Measurements from ENCODE around the gene CCBE1. TPM values are rescaled to one million over a fixed set of nuclear protein-coding genes. Genes with fewer than 3 reads are reported as not detected.

CCBE1 gene
- polyA plus RNA-seq, 1 donor from 2014 or later = 0.19 TPM

- Histone ChIP-seq H3K36me3 (ENCODE audit: insufficient read depth, low read length) (no peaks in the 10 kb centered on the region), H3K9me2 (ENCODE audit: insufficient read depth, low read length) (no peaks in the 10 kb centered on the region), H3F3A (ENCODE audit: insufficient read depth, low read length, poor library complexity, severe bottlenecking) (no peaks in the 10 kb centered on the region), H2AFZ (ENCODE audit: low read depth, low read length) (no peak overlapping the region), H3K4me3 (ENCODE audit: low read length) (no peak overlapping the region), H3K27ac (ENCODE audit: low read length) (no peak overlapping the region), H4K20me1 (ENCODE audit: insufficient read depth) (no peaks in the 10 kb centered on the region), H3K27me3 (ENCODE audit: insufficient read depth, low read depth, low read length) (no peaks in the 10 kb centered on the region), H3K79me2 (replicated peaks; ENCODE audit: insufficient read depth, low read length) (no peaks in the 10 kb centered on the region), H3K9me3 (ENCODE audit: low read length) (no peaks in the 10 kb centered on the region), H3K9ac (ENCODE audit: low read length) (no peak overlapping the region), H3K4me2 (ENCODE audit: low read length) (no peak overlapping the region)
- TF ChIP-seq SMC3 (conservative IDR thresholded peaks at IDR 0.05; ENCODE audit: poor library complexity) = no peak
Measured at GRCh38 chr18:59672235-59672711, 24.9 kb downstream of the CCBE1 start.

- Histone ChIP-seq H3K27ac (ENCODE audit: low read length) (no peak overlapping the region), H3K9me3 (ENCODE audit: low read length) (no peaks in the 10 kb centered on the region), H3K4me3 (ENCODE audit: low read length) (no peak overlapping the region), H3K4me2 (ENCODE audit: low read length) (no peak overlapping the region), H4K20me1 (ENCODE audit: insufficient read depth) (no peaks in the 10 kb centered on the region), H3K27me3 (ENCODE audit: insufficient read depth, low read depth, low read length) (no peaks in the 10 kb centered on the region), H2AFZ (ENCODE audit: low read depth, low read length) (no peak overlapping the region), H3K79me2 (replicated peaks; ENCODE audit: insufficient read depth, low read length) (no peaks in the 10 kb centered on the region), H3K36me3 (ENCODE audit: insufficient read depth, low read length) (no peaks in the 10 kb centered on the region), H3K9me2 (ENCODE audit: insufficient read depth, low read length) (no peaks in the 10 kb centered on the region), H3K9ac (ENCODE audit: low read length) (no peak overlapping the region), H3F3A (ENCODE audit: insufficient read depth, low read length, poor library complexity, severe bottlenecking) (no peaks in the 10 kb centered on the region)
- TF ChIP-seq CTCF (IDR thresholded peaks at IDR 0.05; ENCODE audit: poor library complexity, severe bottlenecking) (no peak), REST (IDR thresholded peaks at IDR 0.05; ENCODE audit: borderline replicate concordance) (no peak), EP300 (conservative IDR thresholded peaks at IDR 0.05; ENCODE audit: poor library complexity, severe bottlenecking) (no peak)
Measured at GRCh38 chr18:59671551-59671950, 25.7 kb downstream of the CCBE1 start.

- Histone ChIP-seq H3K79me2 (replicated peaks; ENCODE audit: insufficient read depth, low read length) (no peaks in the 10 kb centered on the region), H3F3A (ENCODE audit: insufficient read depth, low read length, poor library complexity, severe bottlenecking) (no peaks in the 10 kb centered on the region), H3K36me3 (ENCODE audit: insufficient read depth, low read length) (no peaks in the 10 kb centered on the region)
Measured at GRCh38 chr18:59669872-59670657, 27.2 kb downstream of the CCBE1 start.

More at GRCh38 chr18:59669872-59670657, 27.2 kb downstream of the CCBE1 start:
- Histone ChIP-seq H3K9me3 (ENCODE audit: low read length) (no peaks in the 10 kb centered on the region), H4K20me1 (ENCODE audit: insufficient read depth) (no peaks in the 10 kb centered on the region), H3K9me2 (ENCODE audit: insufficient read depth, low read length) (no peaks in the 10 kb centered on the region), H3K9ac (ENCODE audit: low read length) (no peak overlapping the region), H3K27me3 (ENCODE audit: insufficient read depth, low read depth, low read length) (no peaks in the 10 kb centered on the region), H2AFZ (ENCODE audit: low read depth, low read length) (no peak overlapping the region), H3K27ac (ENCODE audit: low read length) (no peak overlapping the region), H3K4me2 (ENCODE audit: low read length) (no peak overlapping the region), H3K4me3 (ENCODE audit: low read length) (no peak overlapping the region)
- TF ChIP-seq RAD21 (conservative IDR thresholded peaks at IDR 0.05) (no peak), MXI1 (conservative IDR thresholded peaks at IDR 0.05; ENCODE audit: poor library complexity, severe bottlenecking) (no peak), CTCF (IDR thresholded peaks at IDR 0.05; ENCODE audit: poor library complexity, severe bottlenecking) (no peak), EP300 (conservative IDR thresholded peaks at IDR 0.05; ENCODE audit: poor library complexity, severe bottlenecking) (no peak), REST (IDR thresholded peaks at IDR 0.05; ENCODE audit: borderline replicate concordance) (no peak), SMC3 (conservative IDR thresholded peaks at IDR 0.05; ENCODE audit: poor library complexity) (no peak), EZH2 (IDR thresholded peaks at IDR 0.05; ENCODE audit: borderline replicate concordance, insufficient read depth, low read length, poor library complexity, severe bottlenecking) (no peak), POLR2AphosphoS5 (IDR thresholded peaks at IDR 0.05) (no peak), TAF1 (IDR thresholded peaks at IDR 0.05; ENCODE audit: low read depth) (no peak)
